Lung (tissue), 12 donors: ENCODE data around the gene FBXO17. TPM values are rescaled to one million over a fixed set of nuclear protein-coding genes. Genes with fewer than 3 reads are reported as not detected.
A peak's percentile ranks its signal among the peaks of the same experiment; 100 is the strongest.

Experiments
- ATAC-seq: fragments of 200-7000 bp; cut with Tn5 transposase; one replicate; pipeline ENCODE4 v1.9.1; 2020; ENCODE audit warnings: moderate number of reproducible peaks; ENCODE audit not compliant: insufficient read depth, low FRiP score
- DNase-seq, 3 donors: peaks; one replicate each; pipeline ENCODE4 v3.0.0-alpha.2; 2013 to 2017
- H3K27ac ChIP-seq, 2 donors: one replicate each; pipeline ENCODE4 v1.5.1; 2013; ENCODE audit warnings: mild to moderate bottlenecking in 2 of 2, moderate library complexity in 2 of 2, control low read depth in 1 of 2, inconsistent platforms in 1 of 2, low read depth in 1 of 2, low read length in 1 of 2
- H3K27me3 ChIP-seq, 3 donors: one replicate each; pipeline ENCODE4 v1.5.1; 2013; ENCODE audit warnings: low read length in 2 of 3; ENCODE audit not compliant: control insufficient read depth in 3 of 3, insufficient read depth in 3 of 3
- H3K36me3 ChIP-seq, 4 donors: one replicate each; pipeline ENCODE4 v1.5.1; 2013; ENCODE audit warnings: low read length in 4 of 4, mild to moderate bottlenecking in 1 of 4, moderate library complexity in 1 of 4; ENCODE audit not compliant: control insufficient read depth in 4 of 4, insufficient read depth in 4 of 4
- H3K4me1 ChIP-seq, 5 donors: one replicate each; pipeline ENCODE4 v1.5.1; 2013; ENCODE audit warnings: low read length in 5 of 5, mild to moderate bottlenecking in 2 of 5, moderate library complexity in 1 of 5; ENCODE audit not compliant: control insufficient read depth in 5 of 5, insufficient read depth in 5 of 5
- H3K4me3 ChIP-seq: one replicate; pipeline ENCODE4 v1.5.1; 2013; ENCODE audit warnings: mild to moderate bottlenecking, control low read depth, moderate library complexity
- H3K9ac ChIP-seq, 2 donors: one replicate each; pipeline ENCODE4 v1.5.1; 2013; ENCODE audit warnings: low read length in 2 of 2, control low read depth in 1 of 2; ENCODE audit not compliant: insufficient read depth in 1 of 2
- H3K9me3 ChIP-seq, 4 donors: one replicate each; pipeline ENCODE4 v1.5.1; 2013; ENCODE audit warnings: low read length in 3 of 4, mild to moderate bottlenecking in 1 of 4, moderate library complexity in 1 of 4; ENCODE audit not compliant: control insufficient read depth in 4 of 4, insufficient read depth in 3 of 4
- WGBS, 2 donors: extraction: QIAGEN DNeasy Blood & Tissue Kit; methylation state at CpG; one replicate each; pipeline ENCODE4 v1.1.7; 2013; 5-methylcytosine and 5-hydroxymethylcytosine counted together
- polyA plus RNA-seq, 2 donors: library from polyadenylated mRNA; stranded (reverse); fragments of 200-250 nt; gene quantifications; one replicate each; pipeline ENCODE4 v1.2.1, GENCODE V29; 2013
- total RNA-seq, 2 donors: library from RNA; depleted of rRNA in 1 of 2; stranded (reverse); fragments of >200 nt in 1 of 2; gene quantifications; one replicate each; pipeline ENCODE4 v1.2.1, GENCODE V29; 2014 to 2021
- TF ChIP-seq, protein P1 (sequence below): IDR thresholded peaks from 2 replicates; pipeline ENCODE4 v1.5.1; 2012; ENCODE audit warnings: mild to moderate bottlenecking; ENCODE audit errors: control extremely low read depth, extremely low read depth
- donor health status: control.
- donor health status: control.
- donor health status: Bipolar disorder and iron deficiency.
- donor health status: healthy.
- donor health status: DM: yes; HTN: yes; CAD: no.

The FBXO17 gene
- total and polyA plus RNA-seq, 4 donors = 5.1 to 18.8 (median 8.9) TPM

DNA sequence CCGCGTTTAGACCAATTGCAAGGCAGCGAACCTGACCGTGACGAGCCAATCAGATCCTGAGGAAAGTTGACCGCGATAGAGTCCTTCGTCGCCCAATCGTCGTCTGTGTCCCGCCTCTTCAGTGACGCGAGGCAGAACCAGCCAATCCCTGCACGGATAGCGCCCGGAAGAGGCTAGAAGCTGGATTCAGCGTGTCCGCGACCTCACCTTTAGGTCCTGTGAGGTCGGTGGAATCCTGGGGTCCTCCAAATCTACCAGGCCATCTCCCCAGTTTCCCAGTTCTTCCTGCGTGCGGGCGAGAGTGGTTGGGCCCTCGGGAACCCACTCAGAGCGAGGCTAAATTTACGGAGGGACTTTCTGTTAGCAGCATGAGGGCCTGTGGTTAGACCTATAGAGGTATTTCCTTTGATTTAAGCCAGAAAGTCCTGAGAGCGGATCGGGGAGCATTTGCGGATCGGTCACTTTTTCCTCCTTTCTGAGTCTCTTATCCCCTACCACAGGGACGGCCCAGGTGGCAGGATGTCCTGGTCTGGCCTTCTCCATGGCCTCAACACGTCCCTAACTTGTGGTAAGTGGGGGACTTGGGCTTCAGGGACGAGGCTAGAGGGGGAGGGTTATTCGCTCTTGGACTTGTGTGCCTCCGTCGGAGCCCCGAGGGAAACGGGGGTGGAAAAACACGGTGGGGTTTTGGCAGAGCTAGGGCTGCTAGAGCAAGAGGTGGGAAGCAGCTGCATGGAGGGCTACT lies 44.6 kb downstream of the FBXO17 start, which contains the start of gene MRPS12:
MRPS12 (plus strand) TSS at position 169 of the 745 bp plus-strand sequence; CDS start at position 520, 351 bp downstream.
- WGBS, 2 donors = 0 to 1% methylated on average over 40 of the region's 40 CpGs
- Histone ChIP-seq H3K27ac (peak within 1 kb of the TSS; percentile 86 to 92), H3K4me1 (peaks cover 0 to 16% (median 3%) of the 10 kb centered on the region in 5 donors), H3K27me3 (no peaks in the 10 kb centered on the region), H3K4me3 (peak within 1 kb of the TSS; percentile 84), H3K9ac (peak within 1 kb of the TSS; percentile 78 to 96), H3K9me3 (no peaks in the 10 kb centered on the region), H3K36me3 (peaks cover 0 to 9% (median 8%) of the 10 kb centered on the region in 4 donors)
- TF ChIP-seq, protein P1, sequence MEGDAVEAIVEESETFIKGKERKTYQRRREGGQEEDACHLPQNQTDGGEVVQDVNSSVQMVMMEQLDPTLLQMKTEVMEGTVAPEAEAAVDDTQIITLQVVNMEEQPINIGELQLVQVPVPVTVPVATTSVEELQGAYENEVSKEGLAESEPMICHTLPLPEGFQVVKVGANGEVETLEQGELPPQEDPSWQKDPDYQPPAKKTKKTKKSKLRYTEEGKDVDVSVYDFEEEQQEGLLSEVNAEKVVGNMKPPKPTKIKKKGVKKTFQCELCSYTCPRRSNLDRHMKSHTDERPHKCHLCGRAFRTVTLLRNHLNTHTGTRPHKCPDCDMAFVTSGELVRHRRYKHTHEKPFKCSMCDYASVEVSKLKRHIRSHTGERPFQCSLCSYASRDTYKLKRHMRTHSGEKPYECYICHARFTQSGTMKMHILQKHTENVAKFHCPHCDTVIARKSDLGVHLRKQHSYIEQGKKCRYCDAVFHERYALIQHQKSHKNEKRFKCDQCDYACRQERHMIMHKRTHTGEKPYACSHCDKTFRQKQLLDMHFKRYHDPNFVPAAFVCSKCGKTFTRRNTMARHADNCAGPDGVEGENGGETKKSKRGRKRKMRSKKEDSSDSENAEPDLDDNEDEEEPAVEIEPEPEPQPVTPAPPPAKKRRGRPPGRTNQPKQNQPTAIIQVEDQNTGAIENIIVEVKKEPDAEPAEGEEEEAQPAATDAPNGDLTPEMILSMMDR = no peak
- DNase-seq = peak; percentile 99 to 100 (median 100)
- peak; percentile 98 for ATAC-seq

DNA sequence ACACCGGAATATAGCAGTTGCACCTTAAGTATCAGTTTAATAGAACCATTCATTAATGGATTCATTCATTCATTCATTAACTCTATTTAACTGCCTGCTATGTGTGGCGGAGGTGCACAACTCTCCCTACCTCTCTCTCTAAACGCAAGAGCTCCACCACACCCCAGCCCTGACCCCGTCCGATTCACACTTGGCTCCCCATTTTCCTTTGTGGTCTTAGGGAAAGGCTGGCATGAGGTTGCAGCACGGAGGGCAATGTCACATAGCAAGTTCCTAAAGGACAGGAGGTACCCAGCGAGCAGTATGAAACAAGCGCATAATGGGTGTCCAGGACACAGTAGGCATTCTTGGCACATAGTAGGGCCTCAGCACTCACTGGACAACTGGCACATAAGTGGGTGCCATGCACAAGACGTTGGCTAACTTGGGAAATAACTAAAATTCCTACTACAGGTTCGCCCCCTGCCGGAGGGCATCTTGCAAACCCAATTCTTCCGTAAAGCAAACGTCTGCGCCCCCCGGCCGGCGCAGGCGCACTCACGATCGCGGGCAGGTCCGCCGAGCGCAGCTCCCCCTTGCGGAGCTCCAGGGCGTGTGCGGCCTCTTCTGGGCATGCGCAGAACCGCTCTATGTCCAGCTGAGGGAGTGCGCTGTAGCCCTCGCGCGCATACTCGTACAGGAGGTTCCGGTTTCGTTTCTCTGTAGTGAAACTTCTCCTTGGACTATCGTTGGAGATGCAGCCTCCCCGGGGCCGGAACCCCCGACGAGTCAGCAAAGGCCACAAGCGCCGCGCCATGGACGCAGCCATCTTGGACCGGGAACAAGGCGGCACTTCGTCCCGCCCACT lies 45.4 kb downstream of the FBXO17 start, which contains the start of gene SARS2:
SARS2 (minus strand) TSS at position 835 of the 847 bp plus-strand sequence; CDS start at position 808, 27 bp downstream.
- H3K36me3 ChIP-seq = peaks cover 2 to 11% (median 9%) of the 10 kb centered on the region in 4 donors
- DNase-seq = peak; percentile 97
- WGBS, 2 donors = 3% methylated on average over 49 of the region's 49 CpGs
- H3K4me1 ChIP-seq = peaks cover 0 to 16% (median 3%) of the 10 kb centered on the region in 5 donors
- peak within 1 kb of the TSS; percentile 86 to 92 for H3K27ac ChIP-seq
- TF ChIP-seq, protein P1 = peak; percentile 95
- peak; percentile 89 for ATAC-seq
- peak within 1 kb of the TSS; percentile 84 for H3K4me3 ChIP-seq
- no peaks in the 10 kb centered on the region for H3K27me3 ChIP-seq
- peak within 1 kb of the TSS; percentile 78 to 96 for H3K9ac ChIP-seq
- no peaks in the 10 kb centered on the region for H3K9me3 ChIP-seq

DNA sequence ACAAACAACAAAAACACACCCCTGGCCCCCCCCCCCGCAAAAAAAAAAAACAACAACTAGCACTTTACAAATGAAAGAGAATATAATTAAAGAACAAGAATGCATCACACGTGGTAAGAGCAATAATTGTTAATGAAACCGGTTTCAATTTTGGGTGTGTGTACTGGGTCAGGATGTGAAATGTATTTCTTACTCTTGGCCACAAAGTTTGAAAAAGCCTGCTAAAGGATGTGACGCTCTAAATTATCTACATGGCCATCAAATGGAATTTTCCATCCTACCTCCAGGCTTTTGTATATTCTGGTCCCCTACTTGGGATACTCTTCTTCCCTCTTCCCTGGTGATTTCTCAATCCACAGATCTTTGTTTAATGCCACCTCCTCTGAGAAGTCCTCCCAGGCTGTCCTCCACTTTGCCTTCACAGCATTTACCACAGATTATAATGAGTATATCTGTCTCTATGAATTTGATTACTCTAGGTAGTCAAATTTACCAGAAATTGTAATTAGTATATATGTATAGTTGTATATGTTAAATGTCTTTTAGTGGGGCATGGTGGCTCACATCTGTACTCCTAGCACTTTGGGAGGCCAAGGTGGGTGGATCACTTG lies 47.0 kb downstream of the FBXO17 start:
- Histone ChIP-seq H3K9ac (no peak overlapping the region), H3K36me3 (peaks cover 5 to 21% (median 16%) of the 10 kb centered on the region in 4 donors), H3K27ac (no peak overlapping the region), H3K9me3 (no peaks in the 10 kb centered on the region), H3K4me1 (peaks cover 0 to 16% (median 3%) of the 10 kb centered on the region in 5 donors), H3K27me3 (no peaks in the 10 kb centered on the region), H3K4me3 (no peak overlapping the region)
- DNase-seq (no peak), ATAC-seq (no peak)
- WGBS, 2 donors = 67 to 81% methylated on average over 4 of the region's 4 CpGs
- TF ChIP-seq, protein P1 = no peak
